K562 (cell line): Measurements from ENCODE around the gene DENND1A. TPM values are rescaled to one million over a fixed set of nuclear protein-coding genes. Genes with fewer than 3 reads are reported as not detected.
A peak's percentile ranks its signal among the peaks of the same experiment; 100 is the strongest.

ENCODE experiments used
- ASH1L ChIP-seq: fragments of 450-650 bp; IDR thresholded peaks from 2 replicates; pipeline ENCODE4 v1.6.1; 2018; ENCODE audit warnings: borderline replicate concordance, mild to moderate bottlenecking, low read depth; ENCODE audit not compliant: partially characterized antibody
- BACH1 ChIP-seq: fragments of 200-800 bp; sonication (Bioruptor generic); IDR thresholded peaks from 2 replicates; pipeline ENCODE4 v1.6.1; 2016; ENCODE audit warnings: missing genetic modification characterization, missing compliant biosample characterization
- CEBPB ChIP-seq: fragments of 450-650 bp; IDR thresholded peaks from 2 replicates; pipeline ENCODE4 v1.6.1; 2016; ENCODE audit warnings: missing genetic modification characterization, missing compliant biosample characterization
- CTBP1 ChIP-seq: fragments of 450-650 bp; IDR thresholded peaks from 2 replicates; pipeline ENCODE4 v1.6.1; 2016; ENCODE audit warnings: borderline replicate concordance
- DPF2 ChIP-seq: fragments of 450-650 bp; IDR thresholded peaks from 2 replicates; pipeline ENCODE4 v1.6.1; 2016
- ESRRA ChIP-seq: fragments of 450-650 bp; IDR thresholded peaks from 2 replicates; pipeline ENCODE4 v1.6.1; 2014; ENCODE audit warnings: low read depth, mild to moderate bottlenecking, moderate library complexity, borderline replicate concordance
- FOSL1 ChIP-seq: fragments of 200-800 bp; sonication (Bioruptor generic); conservative IDR thresholded peaks from 2 replicates; pipeline ENCODE4 v1.6.1; 2016; ENCODE audit warnings: missing genetic modification characterization, missing compliant biosample characterization
- FOXK1 ChIP-seq: sonication (generic); formaldehyde crosslinking; IDR thresholded peaks from 2 replicates; pipeline ENCODE4 v1.8.0; 2022; ENCODE audit warnings: missing genetic modification reagents, mild to moderate bottlenecking, borderline replicate concordance
- HIVEP1 ChIP-seq: fragments of 250-450 bp; sonication (Bioruptor Pico); IDR thresholded peaks from 2 replicates; pipeline ENCODE4 v1.4.0; 2020; ENCODE audit warnings: mild to moderate bottlenecking
- JUNB ChIP-seq: fragments of 450-650 bp; formaldehyde crosslinking; conservative IDR thresholded peaks from 2 replicates; pipeline ENCODE4 v1.4.0; 2020; ENCODE audit warnings: mild to moderate bottlenecking
- KDM4B ChIP-seq, 2 experiments: fragments of 450-650 bp in 1 of 2; sonication (generic) in 1 of 2; IDR thresholded peaks; 2 replicates each; pipeline ENCODE4 v1.6.1; 2016 to 2017; ENCODE audit warnings: borderline replicate concordance in 2 of 2, antibody characterized with exemption in 1 of 2, low read depth in 1 of 2, mild to moderate bottlenecking in 1 of 2
- NUFIP1 ChIP-seq: fragments of 450-650 bp; IDR thresholded peaks from 2 replicates; pipeline ENCODE4 v1.6.1; 2018; ENCODE audit not compliant: partially characterized antibody
- RB1 ChIP-seq: fragments of 450-650 bp; IDR thresholded peaks from 2 replicates; pipeline ENCODE4 v1.6.1; 2017; ENCODE audit warnings: low read depth, mild to moderate bottlenecking
- SMC3 ChIP-seq: conservative IDR thresholded peaks from 2 replicates; pipeline ENCODE4 v1.6.1; 2011; ENCODE audit warnings: low read depth, low read length, improper control_type of control experiment; ENCODE audit not compliant: insufficient read depth
- YY1 ChIP-seq, 3 experiments: IDR thresholded peaks; 2 replicates each; pipeline ENCODE4 v1.6.1; 2011; ENCODE audit warnings: low read length in 2 of 3, mild to moderate bottlenecking in 2 of 3, moderate library complexity in 2 of 3, borderline replicate concordance in 1 of 3, control low read depth in 1 of 3, low read depth in 1 of 3; ENCODE audit not compliant: insufficient read depth in 3 of 3, insufficient replicate concordance in 2 of 3, control insufficient read depth in 1 of 3, insufficient read length in 1 of 3; ENCODE audit errors: extremely low read depth in 1 of 3
- polyA plus RNA-seq, 8 experiments: library from polyadenylated mRNA; depleted of rRNA in 4 of 8; stranded (reverse) in 5 of 8; unstranded in 3 of 8; fragments of >200 nt; fragmentation: Nextera tagmentation in 2 of 8; fragmentation: Illumina TruSeq in 1 of 8; extraction: Ambion mirVana in 2 of 8; extraction: Trizol in 1 of 8; gene quantifications; 2 replicates each; pipeline versions ENCODE4 v1.2.1 to v1.2.3, GENCODE V29; 2011 to 2014; ENCODE audit warnings: inconsistent platforms in 1 of 8, missing spikeins in 1 of 8
- total RNA-seq, 7 experiments: library from RNA; depleted of rRNA in 6 of 7; stranded (reverse); fragments of >200 nt in 6 of 7; fragmentation: Illumina TruSeq in 2 of 7; extraction: Trizol in 2 of 7; gene quantifications; 2 replicates each; pipeline versions ENCODE4 v1.2.1 to v1.2.3, GENCODE V29; 2011 to 2021; ENCODE audit warnings: low replicate concordance in 1 of 7
- TF ChIP-seq, protein P1 (sequence below): fragments of 450-650 bp; formaldehyde crosslinking; IDR thresholded peaks from 2 replicates; pipeline ENCODE4 v1.4.0; 2020; ENCODE audit warnings: mild to moderate bottlenecking
- TF ChIP-seq, protein P2 (sequence below), 2 experiments: fragments of 450-650 bp; formaldehyde crosslinking in 1 of 2; IDR thresholded peaks; 2 replicates each; pipeline versions ENCODE4 v1.4.0 to v1.6.1; 2014 to 2020; ENCODE audit warnings: mild to moderate bottlenecking in 2 of 2, borderline replicate concordance in 1 of 2, low read depth in 1 of 2

DENND1A gene
- total and polyA plus RNA-seq, 9 of the 15 experiments (the other 6 are each of a cell fraction or from before 2014, with no cell fraction given): 7.6 to 29.5 (median 15.7) TPM

- TF ChIP-seq RB1 (peak; percentile 79), HIVEP1 (0 out of 2 replicates have a peak, but pooled peaks have one; percentile 23), SMC3 (peak; percentile 99), KDM4B (IDR thresholded peaks at IDR 0.05; ENCODE audit: borderline replicate concordance in 2 of 2, low read depth in 1 of 2) (0 out of 4 replicates have a peak, but pooled peaks of 1 of the 2 experiments have one; percentile 35), BACH1 (no peak), ASH1L (no peak), NUFIP1 (no peak), ESRRA (peak; percentile 48), CEBPB (no peak), FOXK1 (CRISPR knock-in tag) (0 out of 2 replicates have a peak, but pooled peaks have one; percentile 6), DPF2 (peak; percentile 38; the same call in 1 of the 2 replicates), CTBP1 (peak; percentile 48; the same call in 1 of the 2 replicates), FOSL1 (tag) (peak; percentile 49), YY1 (IDR thresholded peaks at IDR 0.05; ENCODE audit: borderline replicate concordance in 1 of 3, control insufficient read depth in 1 of 3, extremely low read depth in 1 of 3, insufficient read depth in 3 of 3, insufficient read length in 1 of 3, insufficient replicate concordance in 2 of 3, low read depth in 1 of 3, low read length in 2 of 3) (peak in 1 of 3 experiments; percentile 22), JUNB (CRISPR knock-in tag) (no peak)
- TF ChIP-seq, protein P1, sequence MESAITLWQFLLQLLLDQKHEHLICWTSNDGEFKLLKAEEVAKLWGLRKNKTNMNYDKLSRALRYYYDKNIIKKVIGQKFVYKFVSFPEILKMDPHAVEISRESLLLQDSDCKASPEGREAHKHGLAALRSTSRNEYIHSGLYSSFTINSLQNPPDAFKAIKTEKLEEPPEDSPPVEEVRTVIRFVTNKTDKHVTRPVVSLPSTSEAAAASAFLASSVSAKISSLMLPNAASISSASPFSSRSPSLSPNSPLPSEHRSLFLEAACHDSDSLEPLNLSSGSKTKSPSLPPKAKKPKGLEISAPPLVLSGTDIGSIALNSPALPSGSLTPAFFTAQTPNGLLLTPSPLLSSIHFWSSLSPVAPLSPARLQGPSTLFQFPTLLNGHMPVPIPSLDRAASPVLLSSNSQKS (CRISPR knock-in tag): 0 out of 2 replicates have a peak, but pooled peaks have one; percentile 44
- TF ChIP-seq, protein P2, sequence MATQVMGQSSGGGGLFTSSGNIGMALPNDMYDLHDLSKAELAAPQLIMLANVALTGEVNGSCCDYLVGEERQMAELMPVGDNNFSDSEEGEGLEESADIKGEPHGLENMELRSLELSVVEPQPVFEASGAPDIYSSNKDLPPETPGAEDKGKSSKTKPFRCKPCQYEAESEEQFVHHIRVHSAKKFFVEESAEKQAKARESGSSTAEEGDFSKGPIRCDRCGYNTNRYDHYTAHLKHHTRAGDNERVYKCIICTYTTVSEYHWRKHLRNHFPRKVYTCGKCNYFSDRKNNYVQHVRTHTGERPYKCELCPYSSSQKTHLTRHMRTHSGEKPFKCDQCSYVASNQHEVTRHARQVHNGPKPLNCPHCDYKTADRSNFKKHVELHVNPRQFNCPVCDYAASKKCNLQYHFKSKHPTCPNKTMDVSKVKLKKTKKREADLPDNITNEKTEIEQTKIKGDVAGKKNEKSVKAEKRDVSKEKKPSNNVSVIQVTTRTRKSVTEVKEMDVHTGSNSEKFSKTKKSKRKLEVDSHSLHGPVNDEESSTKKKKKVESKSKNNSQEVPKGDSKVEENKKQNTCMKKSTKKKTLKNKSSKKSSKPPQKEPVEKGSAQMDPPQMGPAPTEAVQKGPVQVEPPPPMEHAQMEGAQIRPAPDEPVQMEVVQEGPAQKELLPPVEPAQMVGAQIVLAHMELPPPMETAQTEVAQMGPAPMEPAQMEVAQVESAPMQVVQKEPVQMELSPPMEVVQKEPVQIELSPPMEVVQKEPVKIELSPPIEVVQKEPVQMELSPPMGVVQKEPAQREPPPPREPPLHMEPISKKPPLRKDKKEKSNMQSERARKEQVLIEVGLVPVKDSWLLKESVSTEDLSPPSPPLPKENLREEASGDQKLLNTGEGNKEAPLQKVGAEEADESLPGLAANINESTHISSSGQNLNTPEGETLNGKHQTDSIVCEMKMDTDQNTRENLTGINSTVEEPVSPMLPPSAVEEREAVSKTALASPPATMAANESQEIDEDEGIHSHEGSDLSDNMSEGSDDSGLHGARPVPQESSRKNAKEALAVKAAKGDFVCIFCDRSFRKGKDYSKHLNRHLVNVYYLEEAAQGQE (IDR thresholded peaks at IDR 0.05; ENCODE audit: borderline replicate concordance): peak; percentile 93
- TF ChIP-seq, protein P2 (CRISPR knock-in tag; IDR thresholded peaks at IDR 0.05; ENCODE audit: low read depth): no peak
These were observed 580.0 kb downstream of the DENND1A start (continued) for GRCh38 chr9:123349691-123350480.
